Adrenal gland (tissue), 12 donors: Measurements from ENCODE around the gene KLF3. TPM values are rescaled to one million over a fixed set of nuclear protein-coding genes. Genes with fewer than 3 reads are reported as not detected.

Experiments used
- DNase-seq, 7 donors: peaks; one replicate each; pipeline ENCODE4 v3.0.0-alpha.2; 2019 to 2020
- H3K27ac ChIP-seq, 5 donors: fragments of 200-600 bp; sonication (generic) in 4 of 5; 1 replicate in 3 of 5; 2 replicates in 2 of 5; pipeline versions ENCODE4 v1.5.1 to v1.8.0; 2016 to 2020; ENCODE audit warnings: mild to moderate bottlenecking in 1 of 5
- H3K27me3 ChIP-seq: fragments of 200-600 bp; 2 replicates; pipeline ENCODE4 v1.8.0; 2021
- H3K36me3 ChIP-seq, 2 donors: fragments of 200-600 bp; replicated peaks in 1 of 2; 1 replicate in 1 of 2; 2 replicates in 1 of 2; pipeline versions ENCODE4 v1.5.1 to v1.8.0; 2018 to 2022
- H3K4me1 ChIP-seq, 2 donors: fragments of 200-600 bp; replicated peaks in 1 of 2; 1 replicate in 1 of 2; 2 replicates in 1 of 2; pipeline versions ENCODE4 v1.5.1 to v1.8.0; 2018 to 2021
- H3K4me3 ChIP-seq, 4 donors: fragments of 200-600 bp; sonication (generic) in 3 of 4; one replicate each; pipeline ENCODE4 v1.5.1; 2016 to 2018
- H3K9me3 ChIP-seq, 3 donors: fragments of 200-600 bp; sonication (generic) in 1 of 3; replicated peaks in 1 of 3; 1 replicate in 2 of 3; 2 replicates in 1 of 3; pipeline versions ENCODE4 v1.5.1 to v1.8.0; 2016 to 2021
- CTCF ChIP-seq, 6 experiments: fragments of 450-650 bp in 4 of 6; fragments of 200-600 bp in 2 of 6; sonication (generic) in 1 of 6; IDR thresholded peaks; 1 replicate in 5 of 6; 2 replicates in 1 of 6; pipeline versions ENCODE4 v1.5.1 to v1.8.0; 2016 to 2021; ENCODE audit warnings: antibody characterized with exemption in 6 of 6, mild to moderate bottlenecking in 2 of 6, moderate library complexity in 1 of 6
- POLR2A ChIP-seq, 2 donors: fragments of 450-650 bp; IDR thresholded peaks; one replicate each; pipeline ENCODE4 v1.6.1; 2017; ENCODE audit warnings: antibody characterized with exemption in 2 of 2, mild to moderate bottlenecking in 2 of 2, moderate library complexity in 1 of 2
- WGBS, 4 donors: extraction: QIAGEN DNeasy Blood & Tissue Kit in 2 of 4; methylation state at CpG; one replicate each; pipeline versions ENCODE4 v1.1.5 to v1.1.7; 2013 to 2017; 5-methylcytosine and 5-hydroxymethylcytosine counted together
- intact Hi-C, 2 donors: fragments of 100-400 bp; cut with DNase I; formaldehyde crosslinking; loops; one replicate each; pipeline versions ENCODE4 v1.14.1 to v1.15.0; 2022 to 2023
- polyA plus RNA-seq, 3 donors: library from polyadenylated mRNA; stranded (reverse); fragments of 200-250 nt in 2 of 3; fragments of 350-450 nt in 1 of 3; fragmentation: Illumina TruSeq in 1 of 3; extraction: RNeasy Lipid Tissue Mini Kit (QIAGEN cat#74804) in 1 of 3; gene quantifications; one replicate each; pipeline ENCODE4 v1.2.3, GENCODE V29; 2013 to 2014
- total RNA-seq, 9 donors: library from RNA; depleted of rRNA in 4 of 9; stranded (reverse); fragments of >200 nt in 4 of 9; fragments of 120-200 nt in 1 of 9; fragmentation: NEBNext Ultra II Directional in 1 of 9; extraction: Animal tissue kit (Norgen Biotek cat#: 25700) in 1 of 9; gene quantifications; one replicate each; pipeline versions ENCODE4 v1.1.0 to v1.2.4, GENCODE V29; 2013 to 2023
- donor health status: healthy with polysubstance abuse.
- donor health status: Bipolar disorder and iron deficiency.
- donor health status: DM: yes; HTN: yes; CAD: no.
- donor health status: DM: no; HTN: no; CAD: no.
- donor health status: DM: no; HTN: no; CAD: no.
- donor health status: DM: yes; HTN: yes; CAD: no.

The KLF3 gene
- total and polyA plus RNA-seq, 12 donors, result 10.1 to 45.7 (median 38.0) TPM

GRCh38 chr4:38663090-38663800 lies 754 bp upstream of the KLF3 start:
- H3K4me3 ChIP-seq, result peak overlapping the region; percentile 7 to 97 (median 33)
- H3K9me3 ChIP-seq, result no peaks in the 10 kb centered on the region
- H3K27me3 ChIP-seq, result no peaks in the 10 kb centered on the region
- intact Hi-C loops, result no loop called here
- no peaks in the 10 kb centered on the region for H3K36me3 ChIP-seq
- peaks cover 26 to 27% of the 10 kb centered on the region in 2 donors for H3K4me1 ChIP-seq
- DNase-seq, result peak in 3 of 7 donors; percentile 48 to 73 (median 65)
- WGBS, 4 donors, result 1 to 12% (median 4%) methylated on average over 3 to 84 of the region's 85 CpGs
- TF ChIP-seq CTCF (IDR thresholded peaks at IDR 0.05), result peak in 1 of 6 experiments; percentile 4
- peak; percentile 67 to 89 for TF ChIP-seq POLR2A (IDR thresholded peaks at IDR 0.05)
- peak overlapping the region; percentile 82 to 99 (median 90) for H3K27ac ChIP-seq

DNA sequence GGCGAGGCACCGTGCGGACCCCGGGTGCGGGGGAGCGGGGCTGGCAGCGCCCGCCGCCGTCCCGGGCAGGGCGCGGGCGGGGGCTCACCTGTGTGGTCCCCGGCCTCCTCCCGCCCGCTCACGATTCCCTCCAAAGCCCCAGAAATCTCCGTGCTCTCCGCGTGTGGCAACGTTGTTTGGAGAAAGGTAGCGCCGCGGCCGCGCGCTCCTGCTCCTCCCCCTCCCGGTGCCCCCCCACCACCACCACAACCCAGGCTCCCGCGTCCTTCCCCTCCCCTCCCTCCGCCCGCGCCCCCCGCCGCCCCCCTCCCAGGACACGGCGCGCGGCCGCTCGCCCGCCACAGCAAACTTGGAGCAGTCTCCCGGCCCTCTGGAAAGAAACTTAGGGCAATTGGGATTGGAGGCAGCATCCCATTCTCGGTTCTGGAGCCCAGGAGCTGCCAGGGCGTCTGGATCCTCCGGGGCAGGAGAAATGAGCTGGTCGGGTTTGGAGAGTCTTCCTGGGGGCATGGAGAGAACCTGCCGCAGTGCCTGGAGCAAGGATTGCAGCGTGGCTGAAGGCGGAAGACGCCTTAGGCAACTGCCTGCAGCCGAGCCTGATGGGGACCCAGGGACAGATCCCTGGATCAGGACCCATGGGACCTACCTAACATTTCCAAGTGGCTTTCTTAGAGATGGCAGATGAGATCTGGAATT lies 855 bp downstream of the KLF3 start:
- Histone ChIP-seq H3K27ac (peak overlapping the region; percentile 94 to 99 (median 98)), H3K27me3 (no peaks in the 10 kb centered on the region), H3K9me3 (no peaks in the 10 kb centered on the region), H3K4me1 (peaks cover 42% of the 10 kb centered on the region in 2 donors), H3K4me3 (peak overlapping the region; percentile 20 to 99 (median 84)), H3K36me3 (no peaks in the 10 kb centered on the region)
- intact Hi-C loops, result no loop called here
- DNase-seq, result peak; percentile 62 to 83 (median 72)
- WGBS, 4 donors, result 0% methylated on average over 1 to 53 of the region's 53 CpGs
- TF ChIP-seq CTCF (IDR thresholded peaks at IDR 0.05) (peak in 1 of 6 experiments; percentile 26), POLR2A (IDR thresholded peaks at IDR 0.05) (peak; percentile 47 to 73)

DNA sequence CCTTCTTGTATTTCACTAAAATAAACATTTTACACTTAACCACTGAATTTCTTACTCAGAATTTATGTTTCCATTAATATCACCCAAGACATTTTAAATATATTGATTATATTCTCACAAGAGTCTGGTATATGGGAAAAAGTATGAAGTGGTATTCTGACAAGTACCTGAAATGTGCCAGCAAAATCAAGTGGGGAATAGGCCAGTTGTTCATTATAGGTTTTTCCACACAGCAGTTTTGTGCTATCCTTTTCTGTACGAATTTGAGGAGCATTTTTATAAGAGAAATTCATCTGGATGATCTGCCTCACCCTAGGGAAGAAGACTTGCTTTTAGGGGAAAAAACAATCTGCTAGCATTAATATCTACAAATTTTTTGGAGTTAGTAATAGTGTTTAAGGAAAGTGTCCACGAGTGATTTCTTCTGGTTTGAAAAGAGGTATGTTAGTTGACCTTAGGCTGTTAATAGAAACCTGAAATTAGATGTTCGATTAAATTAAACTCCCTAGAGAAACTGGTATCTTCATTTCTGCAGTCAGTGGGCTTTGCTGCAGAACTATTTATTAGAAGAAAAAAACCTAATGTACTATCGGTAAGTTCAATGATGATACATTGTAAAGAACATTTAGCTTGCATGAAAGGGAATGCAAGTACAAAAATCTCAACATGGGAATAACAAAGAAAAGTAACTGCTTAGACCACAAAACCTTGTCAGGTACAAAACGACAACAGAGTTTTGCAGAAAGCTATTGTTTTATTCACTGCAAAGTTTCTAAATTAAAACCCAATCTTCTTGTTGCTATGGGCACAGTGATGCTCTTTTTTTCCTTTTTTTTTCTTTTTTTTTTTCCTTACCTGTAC lies 1.8 kb downstream of the KLF3 start:
- peak overlapping the region; percentile 88 to 99 (median 98) for H3K27ac ChIP-seq
- peak overlapping the region in 2 of 4 donors; percentile 70 to 97 for H3K4me3 ChIP-seq
- intact Hi-C loops, result no loop called here
- DNase-seq, result no peak
- TF ChIP-seq CTCF (IDR thresholded peaks at IDR 0.05), result no peak
- no peak for TF ChIP-seq POLR2A (IDR thresholded peaks at IDR 0.05)
- H3K36me3 ChIP-seq, result no peaks in the 10 kb centered on the region
- 6 to 10% (median 8%) methylated on average over 5 of the region's 5 CpGs for WGBS, 4 donors
- H3K27me3 ChIP-seq, result no peaks in the 10 kb centered on the region
- peaks cover 51 to 52% of the 10 kb centered on the region in 2 donors for H3K4me1 ChIP-seq
- no peaks in the 10 kb centered on the region for H3K9me3 ChIP-seq

DNA sequence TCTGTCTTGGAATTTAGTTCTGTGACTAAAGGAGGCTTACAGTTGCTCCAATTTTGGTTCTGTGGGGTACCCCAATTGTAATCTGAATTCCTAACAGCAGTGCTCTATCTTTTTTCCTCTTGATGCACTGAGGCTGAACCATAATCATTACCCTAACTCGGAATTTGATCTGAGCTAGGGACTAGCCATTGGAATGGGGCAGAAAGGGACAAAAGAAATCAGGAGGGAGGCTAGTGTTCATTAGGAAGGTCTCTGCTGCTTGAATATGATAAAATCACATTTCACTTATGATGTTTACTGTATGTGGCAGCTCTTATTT lies 2.7 kb downstream of the KLF3 start:
- TF ChIP-seq POLR2A (IDR thresholded peaks at IDR 0.05) (no peak), CTCF (IDR thresholded peaks at IDR 0.05) (peak in 1 of 6 experiments; percentile 12)
- Histone ChIP-seq H3K4me1 (peaks cover 61% of the 10 kb centered on the region in 2 donors), H3K27ac (peak overlapping the region; percentile 88 to 99 (median 98)), H3K36me3 (no peaks in the 10 kb centered on the region), H3K4me3 (peak overlapping the region in 1 of 4 donors; percentile 97), H3K9me3 (no peaks in the 10 kb centered on the region), H3K27me3 (no peaks in the 10 kb centered on the region)
- DNase-seq, result no peak
- 0 to 2% (median 0%) methylated on average over 1 of the region's 1 CpG for WGBS, 4 donors
- intact Hi-C loops, result no loop called here
